K562 (cell line): ENCODE measurements around the gene RPH3AL. TPM values are rescaled to one million over a fixed set of nuclear protein-coding genes. Genes with fewer than 3 reads are reported as not detected.
A peak's percentile ranks its signal among the peaks of the same experiment; 100 is the strongest.
"Not testable (repeated sequence)": the region's sequence is repeated elsewhere in the genome, so short reads cannot be mapped to it uniquely, and the experiment has no call there.

Experiments used
- ATAC-seq: fragments of 200-7000 bp; cut with Tn5 transposase; 3 replicates; pipeline ENCODE4 v1.9.1; 2020; ENCODE audit warnings: moderate library complexity
- BruUV-seq: library from RNA; stranded (reverse); fragments of 400-500 nt; replicated peaks from 2 replicates; lab custom pipeline; 2021; lab: Mats Ljungman, UMichigan
- CTCF ChIA-PET: fragments of 300-600 bp; formaldehyde crosslinking; extraction: SDS; loops from one replicate; lab custom pipeline; 2021; ENCODE audit warnings: low intra/inter-chr PET ratio; lab: Yijun Ruan, JAX
- POLR2A ChIA-PET: fragments of 300-600, 350-650 bp; sonication (Branson Sonifier 250); formaldehyde crosslinking; extraction: SDS; loops from one replicate; lab custom pipeline; 2021; ENCODE audit warnings: antibody characterized with exemption, inconsistent platforms; lab: Yijun Ruan, JAX
- DNase-seq, 4 experiments: peaks; one replicate each; pipeline versions ENCODE4 v3.0.0 to v3.0.0-alpha.2; 2011 to 2018; ENCODE audit warnings: low spot score in 3 of 4, mixed read lengths in 3 of 4; ENCODE audit errors: extremely low read depth in 1 of 4
- FAIRE-seq: peaks from 2 replicates; lab custom pipeline; 2011; peaks lifted over from hg19 to GRCh38; lab: Jason Lieb, UNC
- H2AFZ ChIP-seq: 2 replicates; pipeline ENCODE4 v1.6.0; 2011; ENCODE audit warnings: low read depth, low read length, control low read depth, inconsistent platforms
- H3K27ac ChIP-seq: fragments of 200-600 bp; 3 replicates; pipeline ENCODE4 v1.8.0; 2011; ENCODE audit warnings: low read depth, mild to moderate bottlenecking, control low read depth, inconsistent platforms, low read length, moderate library complexity, mixed read lengths; ENCODE audit errors: extremely low read depth
- H3K27me3 ChIP-seq, 2 experiments: fragments of 300-600 bp in 1 of 2; 2 replicates in 1 of 2; 3 replicates in 1 of 2; pipeline versions ENCODE4 v1.6.0 to v1.8.0; 2011; ENCODE audit warnings: inconsistent platforms in 2 of 2, low read length in 2 of 2, mild to moderate bottlenecking in 1 of 2, mixed read lengths in 1 of 2, moderate library complexity in 1 of 2; ENCODE audit not compliant: control insufficient read depth in 2 of 2, insufficient read depth in 2 of 2
- H3K36me3 ChIP-seq: fragments of 300-600 bp; 3 replicates; pipeline ENCODE4 v1.8.0; 2011; ENCODE audit warnings: mild to moderate bottlenecking, low read length, inconsistent platforms; ENCODE audit not compliant: control insufficient read depth, insufficient read depth
- H3K4me1 ChIP-seq, 2 experiments: fragments of 200-600 bp in 1 of 2; replicated peaks in 1 of 2; 2 replicates in 1 of 2; 3 replicates in 1 of 2; pipeline versions ENCODE4 v1.5.1 to v1.8.0; 2011; ENCODE audit warnings: inconsistent platforms in 2 of 2, low read length in 2 of 2, mild to moderate bottlenecking in 1 of 2, mixed read lengths in 1 of 2, moderate library complexity in 1 of 2; ENCODE audit not compliant: control insufficient read depth in 2 of 2, insufficient read depth in 2 of 2
- H3K4me2 ChIP-seq: 2 replicates; pipeline ENCODE4 v1.6.1; 2011; ENCODE audit warnings: low read length, control low read depth, inconsistent platforms, mixed read lengths; ENCODE audit not compliant: insufficient read depth
- H3K4me3 ChIP-seq: fragments of 200-600 bp; sonication (generic), shearing (Covaris generic); 2 replicates; pipeline ENCODE4 v1.5.1; 2016; ENCODE audit warnings: control low read depth, inconsistent platforms
- H3K79me2 ChIP-seq: fragments of 200-600 bp; 3 replicates; pipeline ENCODE4 v1.8.0; 2011; ENCODE audit warnings: low read length, inconsistent platforms; ENCODE audit not compliant: control insufficient read depth, insufficient read depth
- H3K9ac ChIP-seq, 2 experiments: 2 replicates each; pipeline versions ENCODE4 v1.6.0 to v1.6.1; 2011; ENCODE audit warnings: low read depth in 2 of 2, low read length in 2 of 2, control low read depth in 1 of 2, inconsistent platforms in 1 of 2, mild to moderate bottlenecking in 1 of 2, mixed read lengths in 1 of 2; ENCODE audit not compliant: insufficient read depth in 1 of 2
- H3K9me1 ChIP-seq: one replicate; pipeline ENCODE4 v1.6.0; 2011; ENCODE audit warnings: inconsistent platforms, mild to moderate bottlenecking, low read length, moderate library complexity; ENCODE audit not compliant: control insufficient read depth, insufficient read depth
- H3K9me3 ChIP-seq: replicated peaks from 2 replicates; pipeline ENCODE4 v1.5.1; 2011; ENCODE audit warnings: low read depth, low read length, inconsistent platforms; ENCODE audit not compliant: control insufficient read depth, insufficient read depth
- H4K20me1 ChIP-seq: replicated peaks from 2 replicates; pipeline ENCODE4 v1.6.1; 2011; ENCODE audit warnings: low read length, inconsistent platforms, mixed read lengths; ENCODE audit not compliant: control insufficient read depth, insufficient read depth
- HMBOX1 ChIP-seq: sonication (generic); IDR thresholded peaks from 2 replicates; pipeline ENCODE4 v1.6.1; 2016
- ZMIZ1 ChIP-seq, 2 experiments: fragments of 150-350 bp in 1 of 2; IDR thresholded peaks; 2 replicates each; pipeline ENCODE4 v1.6.1; 2012 to 2016; ENCODE audit warnings: low read depth in 2 of 2, low read length in 2 of 2, mild to moderate bottlenecking in 1 of 2, moderate library complexity in 1 of 2
- WGBS: fragments of 100-300 bp; shearing (Covaris generic); methylation state at CpG from one replicate; pipeline ENCODE4 v1.1.6; 2016; ENCODE audit warnings: low coverage, mixed read lengths; ENCODE audit not compliant: insufficient coverage; ENCODE audit errors: missing lambda C conversion rate; 5-methylcytosine and 5-hydroxymethylcytosine counted together
- in situ Hi-C: fragments of 300-500 bp; cut with MboI; formaldehyde crosslinking; loops from 4 replicates; pipeline ENCODE4 v1.15.0; 2018; ENCODE audit warnings: inconsistent platforms, mixed read lengths
- intact Hi-C: fragments of 100-400 bp; cut with micrococcal nuclease; formaldehyde crosslinking; loops from 2 replicates; pipeline ENCODE4 v1.14.2; 2022
- polyA plus RNA-seq, 8 experiments: library from polyadenylated mRNA; depleted of rRNA in 4 of 8; stranded (reverse) in 5 of 8; unstranded in 3 of 8; fragments of >200 nt; fragmentation: Nextera tagmentation in 2 of 8; fragmentation: Illumina TruSeq in 1 of 8; extraction: Ambion mirVana in 2 of 8; extraction: Trizol in 1 of 8; gene quantifications; 2 replicates each; pipeline versions ENCODE4 v1.2.1 to v1.2.3, GENCODE V29; 2011 to 2014; ENCODE audit warnings: inconsistent platforms in 1 of 8, missing spikeins in 1 of 8
- total RNA-seq, 7 experiments: library from RNA; depleted of rRNA in 6 of 7; stranded (reverse); fragments of >200 nt in 6 of 7; fragmentation: Illumina TruSeq in 2 of 7; extraction: Trizol in 2 of 7; gene quantifications; 2 replicates each; pipeline versions ENCODE4 v1.2.1 to v1.2.3, GENCODE V29; 2011 to 2021; ENCODE audit warnings: low replicate concordance in 1 of 7

RPH3AL gene
- total and polyA plus RNA-seq, 9 of the 15 experiments (the other 6 are each of a cell fraction or from before 2014, with no cell fraction given): 0.18 to 1.7 (median 0.39) TPM

GRCh38 chr17:234994-235830, 117.4 kb downstream of the RPH3AL start:
- peaks cover 6 to 39% of the 10 kb centered on the region in 2 experiments; a peak in 4 of 5 replicates for H3K27me3 ChIP-seq
- H3K9me3 ChIP-seq, FAIRE-seq, H3K4me1 ChIP-seq, H4K20me1 ChIP-seq, H3K4me3 ChIP-seq, BruUV-seq, H3K36me3 ChIP-seq, CTCF ChIA-PET, DNase-seq, H3K27ac ChIP-seq, H3K79me2 ChIP-seq, POLR2A ChIA-PET, ATAC-seq, H2AFZ ChIP-seq, in situ Hi-C loops, H3K9ac ChIP-seq, H3K4me2 ChIP-seq, intact Hi-C loops, H3K9me1 ChIP-seq: not testable (repeated sequence)
- WGBS: 40% methylated on average over 27 of the region's 48 CpGs

GRCh38 chr17:234163-234993, 118.2 kb downstream of the RPH3AL start:
- H2AFZ ChIP-seq, intact Hi-C loops, H3K36me3 ChIP-seq, POLR2A ChIA-PET, H3K27ac ChIP-seq, ATAC-seq, BruUV-seq, H3K4me3 ChIP-seq, H3K9me1 ChIP-seq, H3K9me3 ChIP-seq, in situ Hi-C loops, H3K79me2 ChIP-seq, H4K20me1 ChIP-seq, H3K9ac ChIP-seq, H3K4me2 ChIP-seq, CTCF ChIA-PET, DNase-seq, H3K4me1 ChIP-seq, FAIRE-seq: not testable (repeated sequence)
- WGBS: 37% methylated on average over 15 of the region's 23 CpGs
- H3K27me3 ChIP-seq: peaks cover 6 to 42% of the 10 kb centered on the region in 2 experiments; a peak in 4 of 5 replicates
- TF ChIP-seq HMBOX1 (peak; percentile 36; the same call in 1 of the 2 replicates), ZMIZ1 (IDR thresholded peaks at IDR 0.05; ENCODE audit: low read depth in 2 of 2, low read length in 2 of 2) (0 out of 4 replicates have a peak, but pooled peaks of 1 of the 2 experiments have one; percentile 44)
